HEK293 (cell line): Measurements from ENCODE around the gene DHRS7B.

Experiments used
- CTCF ChIA-PET: fragments of 350-600 bp; formaldehyde crosslinking; extraction: SDS; loops from one replicate; lab custom pipeline; 2021; ENCODE audit warnings: antibody characterized with exemption; lab: Yijun Ruan, JAX
- POLR2A ChIA-PET: fragments of 300-600 bp; formaldehyde crosslinking; extraction: SDS; loops from one replicate; lab custom pipeline; 2020; ENCODE audit warnings: antibody characterized with exemption, inconsistent platforms; lab: Yijun Ruan, JAX
- H3K27ac ChIP-seq: fragments of 200-500 bp; sonication (Bioruptor generic); 2 replicates; pipeline ENCODE4 v1.5.1; 2014; ENCODE audit warnings: low read depth, low read length, control low read depth, inconsistent platforms; ENCODE audit errors: extremely low read depth
- H3K36me3 ChIP-seq, 2 experiments: fragments of 200-500 bp in 1 of 2; sonication (Bioruptor generic) in 1 of 2; 1 replicate in 1 of 2; 2 replicates in 1 of 2; pipeline ENCODE4 v1.5.1; 2014 to 2017; ENCODE audit warnings: inconsistent platforms in 2 of 2, low read length in 2 of 2; ENCODE audit not compliant: control insufficient read depth in 2 of 2, insufficient read depth in 1 of 2
- H3K4me1 ChIP-seq: fragments of 200-500 bp; sonication (Bioruptor generic); 2 replicates; pipeline ENCODE4 v1.5.1; 2014; ENCODE audit warnings: mild to moderate bottlenecking, low read length, inconsistent platforms; ENCODE audit not compliant: control insufficient read depth, insufficient read depth
- H3K4me3 ChIP-seq: 2 replicates; pipeline ENCODE4 v1.5.1; 2011; ENCODE audit warnings: low read depth, mild to moderate bottlenecking, control low read depth, low read length, moderate library complexity
- H3K9me3 ChIP-seq: fragments of 200-500 bp; sonication (Bioruptor generic); 2 replicates; pipeline ENCODE4 v1.5.1; 2014; ENCODE audit warnings: low read depth, low read length, inconsistent platforms; ENCODE audit not compliant: control insufficient read depth, insufficient read depth
- GLIS2 ChIP-seq: fragments of 450-650 bp; formaldehyde crosslinking; IDR thresholded peaks from 2 replicates; pipeline ENCODE4 v1.5.1; 2016; ENCODE audit warnings: missing biosample characterization, missing genetic modification characterization
- IKZF3 ChIP-seq: fragments of 450-650 bp; IDR thresholded peaks from 2 replicates; pipeline ENCODE4 v1.5.0; 2018; ENCODE audit warnings: missing biosample characterization, mild to moderate bottlenecking, missing genetic modification characterization, moderate library complexity
- INSM2 ChIP-seq: fragments of 450-650 bp; formaldehyde crosslinking; IDR thresholded peaks from 2 replicates; pipeline ENCODE4 v1.5.1; 2016; ENCODE audit warnings: missing biosample characterization, missing genetic modification characterization
- KLF10 ChIP-seq: fragments of 450-650 bp; IDR thresholded peaks from 2 replicates; pipeline ENCODE4 v1.5.1; 2018; ENCODE audit warnings: missing biosample characterization, mild to moderate bottlenecking, missing genetic modification characterization
- KLF7 ChIP-seq: fragments of 450-650 bp; formaldehyde crosslinking; IDR thresholded peaks from 2 replicates; pipeline ENCODE4 v1.5.1; 2016; ENCODE audit warnings: missing biosample characterization, missing genetic modification characterization, borderline replicate concordance
- KLF8 ChIP-seq: fragments of 450-650 bp; formaldehyde crosslinking; IDR thresholded peaks from 2 replicates; pipeline ENCODE4 v1.5.1; 2016; ENCODE audit warnings: missing biosample characterization, missing genetic modification characterization
- SCRT2 ChIP-seq: fragments of 450-650 bp; formaldehyde crosslinking; IDR thresholded peaks from 2 replicates; pipeline ENCODE4 v1.5.1; 2016; ENCODE audit warnings: missing biosample characterization, missing genetic modification characterization
- SP3 ChIP-seq: fragments of 450-650 bp; formaldehyde crosslinking; IDR thresholded peaks from 2 replicates; pipeline ENCODE4 v1.5.1; 2016; ENCODE audit warnings: missing biosample characterization, missing genetic modification characterization
- ZBTB10 ChIP-seq: fragments of 450-650 bp; formaldehyde crosslinking; IDR thresholded peaks from 2 replicates; pipeline ENCODE4 v1.5.1; 2016; ENCODE audit warnings: missing biosample characterization, missing genetic modification characterization
- ZBTB20 ChIP-seq: fragments of 450-650 bp; formaldehyde crosslinking; IDR thresholded peaks from 2 replicates; pipeline ENCODE4 v1.5.1; 2016; ENCODE audit warnings: missing biosample characterization, missing genetic modification characterization
- ZEB2 ChIP-seq: fragments of 450-650 bp; formaldehyde crosslinking; IDR thresholded peaks from 2 replicates; pipeline ENCODE4 v1.5.1; 2016; ENCODE audit warnings: missing biosample characterization, missing genetic modification characterization
- ZNF157 ChIP-seq: fragments of 450-650 bp; formaldehyde crosslinking; IDR thresholded peaks from 2 replicates; pipeline ENCODE4 v1.5.1; 2016; ENCODE audit warnings: missing biosample characterization, missing genetic modification characterization
- ZNF16 ChIP-seq: fragments of 450-650 bp; formaldehyde crosslinking; IDR thresholded peaks from 2 replicates; pipeline ENCODE4 v1.5.1; 2016; ENCODE audit warnings: low read depth, missing biosample characterization, missing genetic modification characterization
- ZNF341 ChIP-seq: fragments of 450-650 bp; formaldehyde crosslinking; IDR thresholded peaks from 2 replicates; pipeline ENCODE4; 2016; ENCODE audit warnings: low read depth, missing biosample characterization, missing genetic modification characterization
- ZNF350 ChIP-seq: fragments of 450-650 bp; formaldehyde crosslinking; IDR thresholded peaks from 2 replicates; pipeline ENCODE4 v1.5.0; 2017; ENCODE audit warnings: missing biosample characterization, mild to moderate bottlenecking, missing genetic modification characterization
- ZNF354C ChIP-seq: fragments of 450-650 bp; formaldehyde crosslinking; IDR thresholded peaks from 2 replicates; pipeline ENCODE4 v1.5.1; 2016; ENCODE audit warnings: missing biosample characterization, missing genetic modification characterization, low read depth, borderline replicate concordance
- ZNF449 ChIP-seq: fragments of 450-650 bp; formaldehyde crosslinking; IDR thresholded peaks from 2 replicates; pipeline ENCODE4 v1.5.1; 2017; ENCODE audit warnings: missing biosample characterization, mild to moderate bottlenecking, missing genetic modification characterization, moderate library complexity
- ZNF473 ChIP-seq: fragments of 450-650 bp; formaldehyde crosslinking; IDR thresholded peaks from 2 replicates; pipeline ENCODE4 v1.5.1; 2017; ENCODE audit warnings: missing biosample characterization, missing genetic modification characterization
- ZNF501 ChIP-seq: fragments of 450-650 bp; formaldehyde crosslinking; IDR thresholded peaks from 2 replicates; pipeline ENCODE4 v1.5.1; 2016; ENCODE audit warnings: missing biosample characterization, missing genetic modification characterization
- ZNF521 ChIP-seq: fragments of 450-650 bp; formaldehyde crosslinking; IDR thresholded peaks from 2 replicates; pipeline ENCODE4 v1.5.1; 2017; ENCODE audit warnings: missing biosample characterization, mild to moderate bottlenecking, missing genetic modification characterization
- ZNF558 ChIP-seq: fragments of 450-650 bp; formaldehyde crosslinking; IDR thresholded peaks from 2 replicates; pipeline ENCODE4 v1.5.1; 2016; ENCODE audit warnings: missing biosample characterization, missing genetic modification characterization
- ZNF596 ChIP-seq: fragments of 450-650 bp; IDR thresholded peaks from 2 replicates; pipeline ENCODE4 v1.5.0; 2018; ENCODE audit warnings: missing biosample characterization, mild to moderate bottlenecking, missing genetic modification characterization, moderate library complexity
- ZNF639 ChIP-seq: fragments of 450-650 bp; formaldehyde crosslinking; IDR thresholded peaks from 2 replicates; pipeline ENCODE4 v1.5.1; 2016; ENCODE audit warnings: missing biosample characterization, missing genetic modification characterization
- ZNF660 ChIP-seq: fragments of 450-650 bp; IDR thresholded peaks from 2 replicates; pipeline ENCODE4 v1.5.1; 2018; ENCODE audit warnings: missing biosample characterization, mild to moderate bottlenecking, missing genetic modification characterization
- ZNF677 ChIP-seq: fragments of 450-650 bp; IDR thresholded peaks from 2 replicates; pipeline ENCODE4 v1.5.0; 2018; ENCODE audit warnings: missing biosample characterization, mild to moderate bottlenecking, missing genetic modification characterization, moderate library complexity
- ZNF776 ChIP-seq: fragments of 450-650 bp; formaldehyde crosslinking; IDR thresholded peaks from 2 replicates; pipeline ENCODE4 v1.5.0; 2017; ENCODE audit warnings: missing biosample characterization, missing genetic modification characterization, borderline replicate concordance
- ZSCAN30 ChIP-seq: fragments of 450-650 bp; IDR thresholded peaks from 2 replicates; pipeline ENCODE4 v1.5.1; 2018; ENCODE audit warnings: missing biosample characterization, mild to moderate bottlenecking, missing genetic modification characterization, moderate library complexity
- ZSCAN5A ChIP-seq: fragments of 450-650 bp; formaldehyde crosslinking; IDR thresholded peaks from 2 replicates; pipeline ENCODE4 v1.5.1; 2016; ENCODE audit warnings: missing biosample characterization, missing genetic modification characterization
- ZXDB ChIP-seq: fragments of 450-650 bp; formaldehyde crosslinking; IDR thresholded peaks from 2 replicates; pipeline ENCODE4 v1.5.1; 2016; ENCODE audit warnings: missing biosample characterization, missing genetic modification characterization

DHRS7B gene

GRCh38 chr17:21126645-21127508 is at the start of gene DHRS7B:
TSS of gene DHRS7B (plus strand) at chr17:21126964. CDS start at chr17:21126972, 8 bp downstream.
- POLR2A ChIA-PET, result interaction anchor here (1.4 to 3.1 kb wide), 3 partner anchors 27 to 158 kb away, joined by 4 to 14 read pairs (median 4); partner anchors contain the start of gene USP22
- Histone ChIP-seq H3K36me3 (no peaks in the 10 kb centered on the region), H3K4me1 (peaks cover 2% of the 10 kb centered on the region), H3K4me3 (peak within 1 kb of the TSS; percentile 90), H3K9me3 (no peaks in the 10 kb centered on the region), H3K27ac (peak within 1 kb of the TSS; percentile 80)
- CTCF ChIA-PET, result interaction anchor here (0.5 to 7.0 kb wide), 12 partner anchors 8 to 330 kb away, joined by 3 to 49 read pairs (median 3); no protein-coding TSS in a partner anchor
- TF ChIP-seq ZNF501 (tag by site-specific recombination), result peak; percentile 1; the same call in 1 of the 2 replicates
- TF ChIP-seq ZNF350, result no peak
- TF ChIP-seq ZSCAN30 (tag by site-specific recombination), result no peak
- TF ChIP-seq ZNF521, result no peak
- peak; percentile 10; the same call in 1 of the 2 replicates for TF ChIP-seq KLF10
- TF ChIP-seq ZNF16 (tag by site-specific recombination), result no peak
- peak; percentile 61 for TF ChIP-seq ZNF660 (tag by site-specific recombination)
- TF ChIP-seq ZNF341 (tag by site-specific recombination), result peak; percentile 85
- TF ChIP-seq ZNF354C (tag by site-specific recombination), result no peak
- TF ChIP-seq KLF8 (tag by site-specific recombination), result no peak
- TF ChIP-seq SP3 (tag by site-specific recombination), result peak; percentile 36; the same call in 1 of the 2 replicates
- peak; percentile 41; the same call in 1 of the 2 replicates for TF ChIP-seq ZSCAN5A (tag by site-specific recombination)
- TF ChIP-seq ZNF449 (tag by site-specific recombination), result no peak
- no peak for TF ChIP-seq ZNF596
- peak; percentile 38 for TF ChIP-seq GLIS2
- TF ChIP-seq ZNF776 (tag by site-specific recombination), result no peak
- TF ChIP-seq ZEB2, result peak; percentile 77
- TF ChIP-seq ZNF639 (tag by site-specific recombination), result 0 out of 2 replicates have a peak, but pooled peaks have one; percentile 11
- TF ChIP-seq ZXDB (tag by site-specific recombination), result 0 out of 2 replicates have a peak, but pooled peaks have one; percentile 33
- no peak for TF ChIP-seq KLF7 (tag by site-specific recombination)
- peak; percentile 78; the same call in 1 of the 2 replicates for TF ChIP-seq INSM2
- no peak for TF ChIP-seq ZBTB10 (tag by site-specific recombination)
- TF ChIP-seq ZNF157 (tag by site-specific recombination), result no peak
- TF ChIP-seq IKZF3 (tag by site-specific recombination), result no peak
- no peak for TF ChIP-seq SCRT2 (tag by site-specific recombination)
- TF ChIP-seq ZBTB20 (tag by site-specific recombination), result peak; percentile 74
- no peak for TF ChIP-seq ZNF677
- no peak for TF ChIP-seq ZNF558 (tag by site-specific recombination)
- TF ChIP-seq ZNF473, result no peak
